T-helper 1 cell (primary cell): ENCODE measurements around the gene ENTPD7.

Experiments used
- DNase-seq, 5 donors: peaks; one replicate each; pipeline ENCODE4 v3.0.0-alpha.2; 2012 to 2020

Gene ENTPD7

GRCh38 chr10:99748823-99749451 is 89.6 kb downstream of the ENTPD7 start:
- DNase-seq, result no peak

GRCh38 chr10:99750641-99751040 is 91.3 kb downstream of the ENTPD7 start:
- DNase-seq, result no peak

- no peak for DNase-seq
Observed at GRCh38 chr10:99754670-99755069, 95.4 kb downstream of the ENTPD7 start.
